HCT116 (cell line): ENCODE measurements around the gene SLC25A21. TPM values are rescaled to one million over a fixed set of nuclear protein-coding genes. Genes with fewer than 3 reads are reported as not detected.

Experiments used
- ATAC-seq: fragments of 200-7000 bp; cut with Tn5 transposase; 2 replicates; pipeline ENCODE4 v1.9.1; 2020; ENCODE audit warnings: mild to moderate bottlenecking, moderate library complexity
- BruUV-seq: library from RNA; stranded (reverse); fragments of 400-500 nt; replicated peaks from 2 replicates; lab custom pipeline; 2021; lab: Mats Ljungman, UMichigan
- CTCF ChIA-PET: fragments of 300-600 bp; sonication (Branson Sonifier 250); formaldehyde crosslinking; loops from one replicate; lab custom pipeline; 2021; ENCODE audit warnings: antibody characterized with exemption; lab: Charles Lee
- POLR2A ChIA-PET: fragments of 300-600, 350-600 bp; sonication (Branson Sonifier 250); formaldehyde crosslinking; loops from one replicate; lab custom pipeline; 2021; ENCODE audit warnings: antibody characterized with exemption; lab: Charles Lee
- RAD21 ChIA-PET, 2 experiments: fragments of 300-600 bp; sonication (Branson Sonifier 250); formaldehyde crosslinking; loops; one replicate each; lab custom pipeline; 2023; ENCODE audit warnings: low total read pairs in 2 of 2; ENCODE audit not compliant: uncharacterized antibody in 2 of 2, unreplicated experiment in 2 of 2, low non-redundant PET in 1 of 2; lab: Charles Lee
- DNase-seq: peaks from one replicate; pipeline ENCODE4 v3.0.0-alpha.2; 2010; ENCODE audit warnings: low read depth, low spot score
- H2AFZ ChIP-seq: fragments of 200-600 bp; shearing (Covaris generic), sonication (generic); 2 replicates; pipeline ENCODE4 v1.6.1; 2017; ENCODE audit warnings: low read depth, mixed run types, mixed read lengths, antibody characterized with exemption, low read length; ENCODE audit not compliant: poor library complexity, severe bottlenecking
- H3K27ac ChIP-seq: 2 replicates; pipeline ENCODE4 v1.5.1; 2012; ENCODE audit warnings: low read depth, low read length
- H3K27me3 ChIP-seq: fragments of 200-600 bp; sonication (generic); 2 replicates; pipeline ENCODE4 v1.6.1; 2016; ENCODE audit warnings: mixed run types, low read length, mixed read lengths; ENCODE audit not compliant: insufficient read depth
- H3K36me3 ChIP-seq, 2 experiments: fragments of 200-500 bp in 1 of 2; fragments of 200-600 bp in 1 of 2; sonication (Bioruptor generic) in 1 of 2; sonication (generic) in 1 of 2; 2 replicates each; pipeline versions ENCODE4 v1.5.1 to v1.6.1; 2014 to 2016; ENCODE audit warnings: low read length in 2 of 2, inconsistent platforms in 1 of 2, mixed read lengths in 1 of 2, mixed run types in 1 of 2; ENCODE audit not compliant: insufficient read depth in 2 of 2, control insufficient read depth in 1 of 2
- H3K4me1 ChIP-seq, 2 experiments: fragments of 200-600 bp in 1 of 2; sonication (generic) in 1 of 2; 2 replicates each; pipeline versions ENCODE4 v1.5.1 to v1.6.1; 2012 to 2017; ENCODE audit warnings: low read length in 2 of 2, inconsistent platforms in 1 of 2, mild to moderate bottlenecking in 1 of 2, mixed read lengths in 1 of 2, mixed run types in 1 of 2, moderate library complexity in 1 of 2; ENCODE audit not compliant: insufficient read depth in 2 of 2, control insufficient read depth in 1 of 2
- H3K4me2 ChIP-seq: fragments of 200-600 bp; sonication (generic); 2 replicates; pipeline ENCODE4 v1.6.1; 2017; ENCODE audit warnings: mixed run types, low read length, mixed read lengths
- H3K4me3 ChIP-seq, 2 experiments: fragments of 200-600 bp in 1 of 2; sonication (generic) in 1 of 2; replicated peaks in 1 of 2; 2 replicates each; pipeline ENCODE4 v1.5.1; 2011 to 2016; ENCODE audit warnings: low read length in 2 of 2, control low read depth in 1 of 2, low read depth in 1 of 2, mild to moderate bottlenecking in 1 of 2, mixed read lengths in 1 of 2, mixed run types in 1 of 2
- H3K79me2 ChIP-seq: fragments of 200-600 bp; sonication (generic); 2 replicates; pipeline ENCODE4 v1.6.1; 2017; ENCODE audit warnings: mild to moderate bottlenecking, mixed run types, low read length, moderate library complexity, mixed read lengths; ENCODE audit not compliant: insufficient read depth
- H3K9ac ChIP-seq: fragments of 200-600 bp; sonication (generic); 2 replicates; pipeline ENCODE4 v1.6.1; 2016; ENCODE audit warnings: low read length, mixed read lengths
- H3K9me2 ChIP-seq: fragments of 200-600 bp; sonication (generic), shearing (Covaris generic); 2 replicates; pipeline ENCODE4 v1.6.1; 2017; ENCODE audit warnings: mixed run types, mild to moderate bottlenecking, moderate library complexity; ENCODE audit not compliant: insufficient read depth
- H3K9me3 ChIP-seq, 2 experiments: fragments of 200-500 bp in 1 of 2; fragments of 200-600 bp in 1 of 2; sonication (Bioruptor generic) in 1 of 2; sonication (generic) in 1 of 2; 2 replicates each; pipeline ENCODE4 v1.6.1; 2014 to 2017; ENCODE audit warnings: low read length in 2 of 2, mixed read lengths in 2 of 2, inconsistent platforms in 1 of 2, low read depth in 1 of 2, mild to moderate bottlenecking in 1 of 2, mixed run types in 1 of 2, moderate library complexity in 1 of 2; ENCODE audit not compliant: control insufficient read depth in 1 of 2, insufficient read depth in 1 of 2
- H4K20me1 ChIP-seq: fragments of 200-600 bp; sonication (generic), shearing (Covaris generic); 2 replicates; pipeline ENCODE4 v1.6.1; 2017; ENCODE audit warnings: mixed run types, mild to moderate bottlenecking, moderate library complexity; ENCODE audit not compliant: insufficient read depth
- CEBPB ChIP-seq: IDR thresholded peaks from 2 replicates; pipeline ENCODE4 v1.6.1; 2012; ENCODE audit warnings: low read depth
- EZH2 ChIP-seq: fragments of 200-600 bp; sonication (generic); IDR thresholded peaks from 2 replicates; pipeline ENCODE4 v1.6.1; 2017; ENCODE audit warnings: antibody characterized with exemption, mixed run types
- FOSL1 ChIP-seq: IDR thresholded peaks from 2 replicates; pipeline ENCODE4 v1.6.1; 2012; ENCODE audit warnings: low read depth
- JUND ChIP-seq: IDR thresholded peaks from 2 replicates; pipeline ENCODE4 v1.6.1; 2012
- POLR2A ChIP-seq: IDR thresholded peaks from 2 replicates; pipeline ENCODE4 v1.7.0; 2011; ENCODE audit warnings: borderline replicate concordance; ENCODE audit not compliant: insufficient read depth, insufficient read length; ENCODE audit errors: extremely low read depth
- POLR2AphosphoS5 ChIP-seq: IDR thresholded peaks from 2 replicates; pipeline ENCODE4 v1.6.1; 2011; ENCODE audit warnings: mild to moderate bottlenecking, low read depth, low read length, moderate library complexity
- RAD21 ChIP-seq: IDR thresholded peaks from 2 replicates; pipeline ENCODE4 v1.6.1; 2012; ENCODE audit warnings: low read depth, mild to moderate bottlenecking
- SP1 ChIP-seq: IDR thresholded peaks from 2 replicates; pipeline ENCODE4 v1.6.1; 2012; ENCODE audit warnings: low read depth
- SRF ChIP-seq: IDR thresholded peaks from 2 replicates; pipeline ENCODE4 v1.6.1; 2012; ENCODE audit warnings: low read depth
- TCF7L2 ChIP-seq: IDR thresholded peaks from 2 replicates; pipeline ENCODE4 v1.7.0; 2011; ENCODE audit warnings: borderline replicate concordance, inconsistent platforms; ENCODE audit not compliant: insufficient read depth, insufficient read length; ENCODE audit errors: extremely low read depth
- YY1 ChIP-seq: IDR thresholded peaks from 2 replicates; pipeline ENCODE4 v1.6.1; 2011; ENCODE audit warnings: low read length, low read depth, moderate library complexity, mild to moderate bottlenecking; ENCODE audit not compliant: insufficient replicate concordance; ENCODE audit errors: extremely low read depth
- ZFX ChIP-seq: fragments of 450-650 bp; IDR thresholded peaks from 2 replicates; pipeline ENCODE4 v1.6.1; 2017
- ZNF274 ChIP-seq: fragments of 200-500 bp; sonication (Bioruptor generic); IDR thresholded peaks from 2 replicates; pipeline ENCODE4 v1.6.1; 2014; ENCODE audit warnings: mild to moderate bottlenecking, low read depth, low read length, inconsistent platforms
- intact Hi-C: fragments of 100-400 bp; cut with micrococcal nuclease; formaldehyde crosslinking; loops from 2 replicates; pipeline ENCODE4 v1.10.0; 2022
- total RNA-seq: library from RNA; stranded (reverse); gene quantifications from one replicate; pipeline ENCODE4 v1.2.1, GENCODE V29; 2021; ENCODE audit not compliant: unreplicated experiment
- TF ChIP-seq, protein P1 (sequence below), 3 experiments: fragments of 200-600 bp in 1 of 3; sonication (generic) in 1 of 3; IDR thresholded peaks in 2 of 3; conservative IDR thresholded peaks in 1 of 3; 2 replicates each; pipeline ENCODE4 v1.5.1; 2012 to 2017; ENCODE audit warnings: low read depth in 2 of 3, low read length in 2 of 3, antibody characterized with exemption in 1 of 3, borderline replicate concordance in 1 of 3, control low read depth in 1 of 3, mild to moderate bottlenecking in 1 of 3, mixed read lengths in 1 of 3, mixed run types in 1 of 3, moderate library complexity in 1 of 3; ENCODE audit not compliant: insufficient read depth in 1 of 3
- TF ChIP-seq, protein P2 (sequence below): IDR thresholded peaks from 2 replicates; pipeline ENCODE4 v1.6.1; 2012
- TF ChIP-seq, protein P3 (sequence below): IDR thresholded peaks from 2 replicates; pipeline ENCODE4 v1.6.1; 2011; ENCODE audit warnings: mild to moderate bottlenecking, low read length, moderate library complexity; ENCODE audit not compliant: insufficient replicate concordance; ENCODE audit errors: extremely low read depth
- TF ChIP-seq, protein P4 (sequence below): IDR thresholded peaks from 2 replicates; pipeline ENCODE4 v1.6.1; 2012; ENCODE audit warnings: low read depth
- TF ChIP-seq, protein P5 (sequence below): IDR thresholded peaks from 2 replicates; pipeline ENCODE4 v1.6.1; 2012

SLC25A21 gene
- total RNA-seq, 1 experiment from 2014 or later: 3.5 TPM

DNA sequence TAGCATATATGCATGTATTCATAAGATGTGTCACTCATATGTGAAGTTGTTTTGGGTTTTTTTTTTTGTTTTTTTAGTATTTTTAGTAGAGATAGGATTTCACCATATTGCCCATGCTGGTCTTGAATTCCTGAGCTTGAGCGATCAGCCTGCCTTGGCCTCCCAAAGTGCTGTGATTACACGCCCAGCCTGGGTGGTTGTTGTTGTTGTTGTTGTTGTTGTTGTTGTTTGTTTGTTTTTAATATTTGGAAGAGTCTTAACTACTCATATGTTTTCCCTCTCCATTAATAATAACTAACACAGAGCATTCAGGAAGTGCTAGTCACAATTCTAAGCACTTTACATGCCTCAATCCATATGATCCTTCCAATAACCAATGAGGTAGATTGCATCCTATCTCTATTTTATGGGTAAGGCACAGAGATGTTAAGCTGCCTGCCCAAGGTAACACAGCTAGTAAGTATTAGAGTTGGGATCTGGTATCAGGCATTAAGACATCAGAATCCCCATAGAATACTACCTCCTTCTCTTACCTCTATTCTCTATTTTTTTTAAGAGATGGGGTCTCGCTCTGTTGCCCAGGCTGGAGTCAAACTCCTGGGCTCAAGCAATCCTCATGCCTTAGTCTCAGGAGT is 27.6 kb downstream of the SLC25A21 start (continued):
- TF ChIP-seq POLR2AphosphoS5: no peak

DNA sequence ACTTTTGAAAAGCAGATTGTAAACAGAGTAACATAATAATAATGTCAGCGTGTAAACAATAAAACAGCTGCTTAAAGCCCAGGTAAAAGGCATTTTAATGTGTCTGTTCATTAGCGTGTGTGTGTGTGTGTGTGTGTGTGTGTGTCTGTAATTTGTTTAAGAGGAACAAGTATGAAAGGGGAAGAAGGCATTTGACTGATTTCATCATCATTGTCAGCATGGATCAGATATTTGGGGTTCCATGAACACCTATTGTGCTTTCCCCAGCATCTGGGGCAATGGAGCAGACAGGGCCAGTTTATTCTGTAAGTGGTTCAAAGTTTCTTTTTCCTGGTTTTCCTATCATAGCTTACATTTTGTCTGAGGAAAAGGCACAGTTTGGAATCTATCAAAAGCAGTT is 28.9 kb downstream of the SLC25A21 start:
- intact Hi-C loops: loop anchor here (10.0 kb wide), 1 partner anchor 1189 kb away; no protein-coding TSS in a partner anchor
- Histone ChIP-seq H3K79me2 (no peaks in the 10 kb centered on the region), H3K4me2 (no peak overlapping the region), H3K27ac (no peak overlapping the region), H3K9me2 (no peaks in the 10 kb centered on the region), H3K4me3 (no peak overlapping the region), H4K20me1 (no peaks in the 10 kb centered on the region), H3K36me3 (no peaks in the 10 kb centered on the region), H3K4me1 (no peaks in the 10 kb centered on the region), H3K9ac (no peak overlapping the region), H2AFZ (no peak overlapping the region), H3K9me3 (no peaks in the 10 kb centered on the region), H3K27me3 (no peaks in the 10 kb centered on the region)
- BruUV-seq: no TSS peak
- DNase-seq (no peak), ATAC-seq (no peak)
- CTCF ChIA-PET: interaction anchor here (1.0 kb wide), 1 partner anchor 590 kb away, joined by 3 read pairs; no protein-coding TSS in a partner anchor
- RAD21 ChIA-PET: no interaction called here
- POLR2A ChIA-PET: no interaction called here
- TF ChIP-seq, protein P1, sequence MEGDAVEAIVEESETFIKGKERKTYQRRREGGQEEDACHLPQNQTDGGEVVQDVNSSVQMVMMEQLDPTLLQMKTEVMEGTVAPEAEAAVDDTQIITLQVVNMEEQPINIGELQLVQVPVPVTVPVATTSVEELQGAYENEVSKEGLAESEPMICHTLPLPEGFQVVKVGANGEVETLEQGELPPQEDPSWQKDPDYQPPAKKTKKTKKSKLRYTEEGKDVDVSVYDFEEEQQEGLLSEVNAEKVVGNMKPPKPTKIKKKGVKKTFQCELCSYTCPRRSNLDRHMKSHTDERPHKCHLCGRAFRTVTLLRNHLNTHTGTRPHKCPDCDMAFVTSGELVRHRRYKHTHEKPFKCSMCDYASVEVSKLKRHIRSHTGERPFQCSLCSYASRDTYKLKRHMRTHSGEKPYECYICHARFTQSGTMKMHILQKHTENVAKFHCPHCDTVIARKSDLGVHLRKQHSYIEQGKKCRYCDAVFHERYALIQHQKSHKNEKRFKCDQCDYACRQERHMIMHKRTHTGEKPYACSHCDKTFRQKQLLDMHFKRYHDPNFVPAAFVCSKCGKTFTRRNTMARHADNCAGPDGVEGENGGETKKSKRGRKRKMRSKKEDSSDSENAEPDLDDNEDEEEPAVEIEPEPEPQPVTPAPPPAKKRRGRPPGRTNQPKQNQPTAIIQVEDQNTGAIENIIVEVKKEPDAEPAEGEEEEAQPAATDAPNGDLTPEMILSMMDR (IDR thresholded peaks at IDR 0.05 in 2 of 3, conservative IDR thresholded peaks at IDR 0.05 in 1 of 3; ENCODE audit: borderline replicate concordance in 1 of 3, insufficient read depth in 1 of 3, low read depth in 2 of 3, low read length in 2 of 3): no peak
- TF ChIP-seq, protein P2, sequence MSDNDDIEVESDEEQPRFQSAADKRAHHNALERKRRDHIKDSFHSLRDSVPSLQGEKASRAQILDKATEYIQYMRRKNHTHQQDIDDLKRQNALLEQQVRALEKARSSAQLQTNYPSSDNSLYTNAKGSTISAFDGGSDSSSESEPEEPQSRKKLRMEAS: no peak
- no peak for TF ChIP-seq SP1
- TF ChIP-seq POLR2AphosphoS5: no peak
- no peak for TF ChIP-seq SRF
- TF ChIP-seq, protein P3, sequence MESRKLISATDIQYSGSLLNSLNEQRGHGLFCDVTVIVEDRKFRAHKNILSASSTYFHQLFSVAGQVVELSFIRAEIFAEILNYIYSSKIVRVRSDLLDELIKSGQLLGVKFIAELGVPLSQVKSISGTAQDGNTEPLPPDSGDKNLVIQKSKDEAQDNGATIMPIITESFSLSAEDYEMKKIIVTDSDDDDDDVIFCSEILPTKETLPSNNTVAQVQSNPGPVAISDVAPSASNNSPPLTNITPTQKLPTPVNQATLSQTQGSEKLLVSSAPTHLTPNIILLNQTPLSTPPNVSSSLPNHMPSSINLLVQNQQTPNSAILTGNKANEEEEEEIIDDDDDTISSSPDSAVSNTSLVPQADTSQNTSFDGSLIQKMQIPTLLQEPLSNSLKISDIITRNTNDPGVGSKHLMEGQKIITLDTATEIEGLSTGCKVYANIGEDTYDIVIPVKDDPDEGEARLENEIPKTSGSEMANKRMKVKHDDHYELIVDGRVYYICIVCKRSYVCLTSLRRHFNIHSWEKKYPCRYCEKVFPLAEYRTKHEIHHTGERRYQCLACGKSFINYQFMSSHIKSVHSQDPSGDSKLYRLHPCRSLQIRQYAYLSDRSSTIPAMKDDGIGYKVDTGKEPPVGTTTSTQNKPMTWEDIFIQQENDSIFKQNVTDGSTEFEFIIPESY: no peak
- no peak for TF ChIP-seq TCF7L2
- no peak for TF ChIP-seq ZFX
- TF ChIP-seq ZNF274: no peak
- no peak for TF ChIP-seq EZH2
- TF ChIP-seq, protein P4, sequence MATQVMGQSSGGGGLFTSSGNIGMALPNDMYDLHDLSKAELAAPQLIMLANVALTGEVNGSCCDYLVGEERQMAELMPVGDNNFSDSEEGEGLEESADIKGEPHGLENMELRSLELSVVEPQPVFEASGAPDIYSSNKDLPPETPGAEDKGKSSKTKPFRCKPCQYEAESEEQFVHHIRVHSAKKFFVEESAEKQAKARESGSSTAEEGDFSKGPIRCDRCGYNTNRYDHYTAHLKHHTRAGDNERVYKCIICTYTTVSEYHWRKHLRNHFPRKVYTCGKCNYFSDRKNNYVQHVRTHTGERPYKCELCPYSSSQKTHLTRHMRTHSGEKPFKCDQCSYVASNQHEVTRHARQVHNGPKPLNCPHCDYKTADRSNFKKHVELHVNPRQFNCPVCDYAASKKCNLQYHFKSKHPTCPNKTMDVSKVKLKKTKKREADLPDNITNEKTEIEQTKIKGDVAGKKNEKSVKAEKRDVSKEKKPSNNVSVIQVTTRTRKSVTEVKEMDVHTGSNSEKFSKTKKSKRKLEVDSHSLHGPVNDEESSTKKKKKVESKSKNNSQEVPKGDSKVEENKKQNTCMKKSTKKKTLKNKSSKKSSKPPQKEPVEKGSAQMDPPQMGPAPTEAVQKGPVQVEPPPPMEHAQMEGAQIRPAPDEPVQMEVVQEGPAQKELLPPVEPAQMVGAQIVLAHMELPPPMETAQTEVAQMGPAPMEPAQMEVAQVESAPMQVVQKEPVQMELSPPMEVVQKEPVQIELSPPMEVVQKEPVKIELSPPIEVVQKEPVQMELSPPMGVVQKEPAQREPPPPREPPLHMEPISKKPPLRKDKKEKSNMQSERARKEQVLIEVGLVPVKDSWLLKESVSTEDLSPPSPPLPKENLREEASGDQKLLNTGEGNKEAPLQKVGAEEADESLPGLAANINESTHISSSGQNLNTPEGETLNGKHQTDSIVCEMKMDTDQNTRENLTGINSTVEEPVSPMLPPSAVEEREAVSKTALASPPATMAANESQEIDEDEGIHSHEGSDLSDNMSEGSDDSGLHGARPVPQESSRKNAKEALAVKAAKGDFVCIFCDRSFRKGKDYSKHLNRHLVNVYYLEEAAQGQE: no peak
- no peak for TF ChIP-seq JUND
- TF ChIP-seq CEBPB: no peak
- no peak for TF ChIP-seq FOSL1
- no peak for TF ChIP-seq YY1
- no peak for TF ChIP-seq RAD21
- TF ChIP-seq, protein P5, sequence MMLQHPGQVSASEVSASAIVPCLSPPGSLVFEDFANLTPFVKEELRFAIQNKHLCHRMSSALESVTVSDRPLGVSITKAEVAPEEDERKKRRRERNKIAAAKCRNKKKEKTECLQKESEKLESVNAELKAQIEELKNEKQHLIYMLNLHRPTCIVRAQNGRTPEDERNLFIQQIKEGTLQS: no peak
- TF ChIP-seq POLR2A: no peak
